HG03460 (cell line): ENCODE data around the gene OTP.
"Not testable (repeated sequence)": the region's sequence is repeated elsewhere in the genome, so short reads cannot be mapped to it uniquely, and the experiment has no call there.

ENCODE experiments used
- ATAC-seq: cut with Tn5 transposase; IDR thresholded peaks from one replicate; pipeline ENCODE4 v1.9.1; 2021; ENCODE audit not compliant: unreplicated experiment

The OTP gene

GRCh38 chr5:77616920-77617319 is 21.6 kb downstream of the OTP start:
- ATAC-seq: no peak

- ATAC-seq: not testable (repeated sequence)
These were observed 29.6 kb downstream of the OTP start for GRCh38 chr5:77608927-77609326.

GRCh38 chr5:77607324-77607723 is 31.2 kb downstream of the OTP start:
- no peak for ATAC-seq

GRCh38 chr5:77606279-77606678 is 32.2 kb downstream of the OTP start:
- ATAC-seq: no peak

GRCh38 chr5:77599679-77600078 is 38.8 kb downstream of the OTP start:
- ATAC-seq: no peak

DNA sequence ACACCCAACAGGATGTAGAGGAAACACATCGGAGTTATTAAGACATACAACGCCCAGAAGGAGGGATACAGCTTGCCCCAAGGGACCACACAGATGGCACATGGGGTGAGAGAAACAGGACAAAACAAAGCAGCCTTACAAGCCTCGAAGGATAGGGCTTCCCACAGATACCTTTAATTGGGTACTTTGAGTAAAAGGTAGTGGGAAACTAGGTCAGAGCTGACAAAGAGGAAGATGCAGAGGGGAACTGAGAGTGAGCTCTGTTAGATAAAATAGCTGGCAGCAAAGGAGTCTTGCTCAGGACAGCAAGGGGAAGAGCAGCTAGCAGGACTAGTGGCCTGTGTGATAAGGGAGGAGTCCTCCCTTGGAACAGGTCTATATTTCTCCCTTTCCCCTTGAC is 48.2 kb downstream of the OTP start:
- ATAC-seq: peak; percentile 80

GRCh38 chr5:77588175-77588574 is 50.3 kb downstream of the OTP start:
- ATAC-seq: no peak

- ATAC-seq: no peak
These were observed 52.4 kb downstream of the OTP start for GRCh38 chr5:77586101-77586500.

GRCh38 chr5:77582143-77582542 is 56.4 kb downstream of the OTP start:
- not testable (repeated sequence) for ATAC-seq
